ENCODE data around the gene PGRMC2. TPM values are rescaled to one million over a fixed set of nuclear protein-coding genes. Genes with fewer than 3 reads are reported as not detected.

The PGRMC2 gene
- total RNA-seq, 6 experiments from 2014 or later = 116 to 185 (median 129) TPM

- Mint-ChIP-seq H3K36me3 (ENCODE audit: low read depth) (no peaks in the 10 kb centered on the region; the same call in 1 of the 2 replicates), H3K27ac (no peak overlapping the region), H3K27me3 (ENCODE audit: insufficient read depth) (no peaks in the 10 kb centered on the region), H3K4me1 (ENCODE audit: low read depth) (peaks cover 24% of the 10 kb centered on the region), H3K9me3 (no peaks in the 10 kb centered on the region), H3K4me3 (no peak overlapping the region)
- no peak for DNase-seq
- TF ChIP-seq CTCF (IDR thresholded peaks at IDR 0.05) = no peak
These were observed 42.0 kb upstream of the PGRMC2 start for GRCh38 chr4:128329638-128330037.

DNA sequence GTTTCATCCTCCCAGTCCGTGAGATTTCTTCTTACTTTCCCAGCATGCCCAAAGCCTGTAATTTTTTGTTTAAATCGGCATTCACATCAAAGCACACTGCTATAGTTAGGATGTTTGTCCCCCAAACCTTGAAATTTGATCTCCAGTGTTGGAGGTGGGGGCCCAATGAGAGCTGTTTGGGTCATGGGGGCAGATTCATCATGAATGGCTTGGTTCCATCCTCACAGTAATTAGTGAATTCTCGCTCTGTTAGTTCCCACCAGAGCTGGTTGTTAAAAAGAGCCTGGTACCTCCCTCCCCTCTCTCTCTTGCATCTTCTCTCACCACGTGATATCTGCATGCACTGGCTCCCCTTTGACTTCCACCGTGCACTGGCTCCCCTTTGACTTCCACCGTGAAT lies 40.5 kb upstream of the PGRMC2 start:
- Mint-ChIP-seq H3K9me3 (no peaks in the 10 kb centered on the region), H3K4me3 (no peak overlapping the region), H3K27me3 (ENCODE audit: insufficient read depth) (no peaks in the 10 kb centered on the region), H3K36me3 (ENCODE audit: low read depth) (no peaks in the 10 kb centered on the region; the same call in 1 of the 2 replicates), H3K27ac (no peak overlapping the region), H3K4me1 (ENCODE audit: low read depth) (peaks cover 18% of the 10 kb centered on the region)
- DNase-seq = no peak
- no peak for TF ChIP-seq CTCF (IDR thresholded peaks at IDR 0.05)

GRCh38 chr4:128323401-128323800 lies 35.8 kb upstream of the PGRMC2 start:
- no peak for DNase-seq
- Mint-ChIP-seq H3K4me1 (ENCODE audit: low read depth) (no peaks in the 10 kb centered on the region), H3K27me3 (ENCODE audit: insufficient read depth) (no peaks in the 10 kb centered on the region; the same call in 1 of the 2 replicates), H3K4me3 (no peak overlapping the region), H3K9me3 (no peaks in the 10 kb centered on the region), H3K27ac (no peak overlapping the region), H3K36me3 (ENCODE audit: low read depth) (no peaks in the 10 kb centered on the region; the same call in 1 of the 2 replicates)
- TF ChIP-seq CTCF (IDR thresholded peaks at IDR 0.05) = no peak

- TF ChIP-seq CTCF (IDR thresholded peaks at IDR 0.05) = no peak
- Mint-ChIP-seq H3K4me1 (ENCODE audit: low read depth) (no peaks in the 10 kb centered on the region), H3K36me3 (ENCODE audit: low read depth) (no peaks in the 10 kb centered on the region; the same call in 1 of the 2 replicates), H3K4me3 (no peak overlapping the region), H3K9me3 (no peaks in the 10 kb centered on the region), H3K27me3 (ENCODE audit: insufficient read depth) (no peaks in the 10 kb centered on the region; the same call in 1 of the 2 replicates), H3K27ac (no peak overlapping the region)
- peak; percentile 80 for DNase-seq
These were observed 35.4 kb upstream of the PGRMC2 start for GRCh38 chr4:128322986-128323385.

GRCh38 chr4:128322311-128322710 lies 34.7 kb upstream of the PGRMC2 start:
- Mint-ChIP-seq H3K36me3 (ENCODE audit: low read depth) (peaks cover 4% of the 10 kb centered on the region; the same call in 1 of the 2 replicates), H3K9me3 (no peaks in the 10 kb centered on the region), H3K4me3 (no peak overlapping the region), H3K27ac (no peak overlapping the region), H3K27me3 (ENCODE audit: insufficient read depth) (no peaks in the 10 kb centered on the region; the same call in 1 of the 2 replicates), H3K4me1 (ENCODE audit: low read depth) (peaks cover 4% of the 10 kb centered on the region)
- peak; percentile 48 for DNase-seq
- TF ChIP-seq CTCF (IDR thresholded peaks at IDR 0.05) = no peak

GRCh38 chr4:128320656-128321055 lies 33.0 kb upstream of the PGRMC2 start:
- H3K27ac Mint-ChIP-seq = no peak overlapping the region
- H3K27me3 Mint-ChIP-seq (ENCODE audit: insufficient read depth) = no peaks in the 10 kb centered on the region; the same call in 1 of the 2 replicates
- peaks cover 6% of the 10 kb centered on the region; the same call in 1 of the 2 replicates for H3K36me3 Mint-ChIP-seq (ENCODE audit: low read depth)
- H3K4me1 Mint-ChIP-seq (ENCODE audit: low read depth) = peaks cover 20% of the 10 kb centered on the region
- no peaks in the 10 kb centered on the region for H3K9me3 Mint-ChIP-seq
- DNase-seq = no peak
- no peak for TF ChIP-seq CTCF (IDR thresholded peaks at IDR 0.05)
- H3K4me3 Mint-ChIP-seq = no peak overlapping the region; the same call in 1 of the 2 replicates
